H9 (cell line): Measurements from ENCODE around the gene ANKK1. TPM values are rescaled to one million over a fixed set of nuclear protein-coding genes. Genes with fewer than 3 reads are reported as not detected.

Experiments
- DNase-seq: peaks from one replicate; pipeline ENCODE4 v3.0.0-alpha.2; 2017
- H2AFZ ChIP-seq: one replicate; pipeline ENCODE4 v1.6.1; 2013; ENCODE audit warnings: mild to moderate bottlenecking, low read length, control low read depth, moderate library complexity
- H2AK5ac ChIP-seq: 2 replicates; pipeline ENCODE4 v1.6.1; 2013; ENCODE audit warnings: low read length, control low read depth, mixed read lengths; ENCODE audit not compliant: insufficient read length
- H2BK120ac ChIP-seq: one replicate; pipeline ENCODE4 v1.6.1; 2013; ENCODE audit warnings: low read depth, mild to moderate bottlenecking, low read length, control low read depth, inconsistent platforms; ENCODE audit not compliant: poor library complexity, severe bottlenecking
- H2BK12ac ChIP-seq: 2 replicates; pipeline ENCODE4 v1.6.1; 2013; ENCODE audit warnings: low read length, control low read depth, mixed read lengths, low read depth; ENCODE audit not compliant: insufficient read length
- H2BK15ac ChIP-seq: 2 replicates; pipeline ENCODE4 v1.6.1; 2013; ENCODE audit warnings: low read depth, low read length, control low read depth
- H2BK20ac ChIP-seq: one replicate; pipeline ENCODE4 v1.6.1; 2013; ENCODE audit warnings: low read depth, mild to moderate bottlenecking, low read length, control low read depth, inconsistent platforms; ENCODE audit not compliant: poor library complexity, severe bottlenecking
- H2BK5ac ChIP-seq: 2 replicates; pipeline ENCODE4 v1.6.1; 2013; ENCODE audit warnings: low read length, control low read depth, mixed read lengths; ENCODE audit not compliant: insufficient read length
- H3K14ac ChIP-seq: 2 replicates; pipeline ENCODE4 v1.6.1; 2013; ENCODE audit warnings: low read length, control low read depth; ENCODE audit not compliant: insufficient read depth
- H3K18ac ChIP-seq: 2 replicates; pipeline ENCODE4 v1.6.1; 2013; ENCODE audit warnings: low read depth, mild to moderate bottlenecking, mixed read lengths, low read length, control low read depth; ENCODE audit not compliant: insufficient read length
- H3K23ac ChIP-seq: 2 replicates; pipeline ENCODE4 v1.6.1; 2013; ENCODE audit warnings: low read length, control low read depth, mixed read lengths, low read depth; ENCODE audit not compliant: insufficient read length
- H3K23me2 ChIP-seq: 2 replicates; pipeline ENCODE4 v1.6.1; 2013; ENCODE audit warnings: low read depth, mild to moderate bottlenecking, mixed read lengths, low read length, control low read depth; ENCODE audit not compliant: insufficient read length, poor library complexity, severe bottlenecking
- H3K27ac ChIP-seq: 2 replicates; pipeline ENCODE4 v1.5.1; 2013; ENCODE audit warnings: low read length, control low read depth, mixed read lengths, low read depth; ENCODE audit not compliant: insufficient read length
- H3K27me3 ChIP-seq: 2 replicates; pipeline ENCODE4 v1.6.1; 2013; ENCODE audit warnings: low read length, control low read depth, inconsistent platforms; ENCODE audit not compliant: insufficient read depth
- H3K4ac ChIP-seq: 2 replicates; pipeline ENCODE4 v1.6.1; 2013; ENCODE audit warnings: low read depth, mild to moderate bottlenecking, control low read depth, inconsistent platforms, low read length, moderate library complexity
- H3K4me1 ChIP-seq: 2 replicates; pipeline ENCODE4 v1.6.1; 2013; ENCODE audit warnings: low read length, control low read depth, inconsistent platforms; ENCODE audit not compliant: insufficient read depth
- H3K4me2 ChIP-seq: 2 replicates; pipeline ENCODE4 v1.6.1; 2013; ENCODE audit warnings: low read length, control low read depth, mixed read lengths; ENCODE audit not compliant: insufficient read length, insufficient read depth
- H3K56ac ChIP-seq: 2 replicates; pipeline ENCODE4 v1.6.1; 2013; ENCODE audit warnings: low read depth, mild to moderate bottlenecking, mixed read lengths, low read length, control low read depth; ENCODE audit not compliant: insufficient read length
- H3K79me1 ChIP-seq: 2 replicates; pipeline ENCODE4 v1.6.1; 2013; ENCODE audit warnings: low read depth, mild to moderate bottlenecking, moderate library complexity, low read length, control low read depth, inconsistent platforms; ENCODE audit not compliant: insufficient read depth, poor library complexity, severe bottlenecking
- H3K79me2 ChIP-seq: 2 replicates; pipeline ENCODE4 v1.6.1; 2013; ENCODE audit warnings: low read length, control low read depth, inconsistent platforms; ENCODE audit not compliant: insufficient read depth
- H3K9ac ChIP-seq: 2 replicates; pipeline ENCODE4 v1.6.1; 2013; ENCODE audit warnings: low read length, control low read depth, mixed read lengths; ENCODE audit not compliant: insufficient read length; ENCODE audit errors: extremely low read depth
- H3K9me3 ChIP-seq: one replicate; pipeline ENCODE4 v1.6.1; 2013; ENCODE audit warnings: low read depth, low read length, inconsistent platforms; ENCODE audit not compliant: control insufficient read depth
- H3T11ph ChIP-seq: one replicate; pipeline ENCODE4 v1.6.1; 2013; ENCODE audit warnings: mild to moderate bottlenecking, low read length, control low read depth, inconsistent platforms
- H4K20me1 ChIP-seq: one replicate; pipeline ENCODE4 v1.6.1; 2013; ENCODE audit not compliant: control insufficient read depth, insufficient read length, insufficient read depth
- H4K5ac ChIP-seq: 2 replicates; pipeline ENCODE4 v1.6.1; 2013; ENCODE audit warnings: low read depth, mild to moderate bottlenecking, mixed read lengths, low read length, control low read depth; ENCODE audit not compliant: insufficient read length
- H4K8ac ChIP-seq: replicated peaks from 2 replicates; pipeline ENCODE4 v1.6.1; 2013; ENCODE audit warnings: low read length, control low read depth, mixed read lengths, low read depth; ENCODE audit not compliant: insufficient read length
- H4K91ac ChIP-seq: 2 replicates; pipeline ENCODE4 v1.6.1; 2013; ENCODE audit warnings: low read depth, mild to moderate bottlenecking, moderate library complexity, mixed read lengths, low read length, control low read depth; ENCODE audit not compliant: insufficient read length
- H3K27ac Mint-ChIP-seq, 3 experiments: 2 replicates in 2 of 3; 3 replicates in 1 of 3; pipeline ENCODE4 v1.8.0; 2020 to 2021; ENCODE audit warnings: mixed read lengths in 3 of 3, mild to moderate bottlenecking in 1 of 3, moderate library complexity in 1 of 3
- H3K27me3 Mint-ChIP-seq: 2 replicates; pipeline ENCODE4 v1.8.0; 2021; ENCODE audit warnings: low read depth, mild to moderate bottlenecking, moderate library complexity, mixed read lengths
- H3K36me3 Mint-ChIP-seq, 3 experiments: 2 replicates in 2 of 3; 3 replicates in 1 of 3; pipeline ENCODE4 v1.8.0; 2020 to 2021; ENCODE audit warnings: low read depth in 3 of 3, mixed read lengths in 3 of 3; ENCODE audit not compliant: insufficient read depth in 1 of 3
- H3K4me1 Mint-ChIP-seq, 2 experiments: 2 replicates each; pipeline ENCODE4 v1.8.0; 2020; ENCODE audit warnings: mixed read lengths in 2 of 2
- H3K4me3 Mint-ChIP-seq, 2 experiments: 2 replicates in 1 of 2; 3 replicates in 1 of 2; pipeline ENCODE4 v1.8.0; 2020 to 2021; ENCODE audit warnings: mild to moderate bottlenecking in 2 of 2, mixed read lengths in 2 of 2, moderate library complexity in 1 of 2
- H3K9me3 Mint-ChIP-seq, 2 experiments: 2 replicates in 1 of 2; 3 replicates in 1 of 2; pipeline ENCODE4 v1.8.0; 2020; ENCODE audit warnings: mild to moderate bottlenecking in 2 of 2, mixed read lengths in 2 of 2, moderate library complexity in 1 of 2
- CTCF ChIP-seq: fragments of 200-600 bp; sonication (generic); conservative IDR thresholded peaks from 3 replicates; pipeline ENCODE4 v1.8.0; 2021; ENCODE audit warnings: antibody characterized with exemption, mild to moderate bottlenecking
- WGBS: extraction: QIAGEN DNeasy Blood & Tissue Kit; methylation state at CpG from one replicate; pipeline ENCODE4 v1.1.7; 2013; ENCODE audit warnings: missing lambda C conversion rate, low lambda C conversion rate, mixed read lengths; ENCODE audit not compliant: insufficient read length; ENCODE audit errors: extremely low coverage; 5-methylcytosine and 5-hydroxymethylcytosine counted together
- total RNA-seq: library from RNA; stranded (reverse); gene quantifications from 2 replicates; pipeline ENCODE4 v1.2.1, GENCODE V29; 2021

The ANKK1 gene
- total RNA-seq, 1 experiment from 2014 or later = 0.20 TPM

DNA sequence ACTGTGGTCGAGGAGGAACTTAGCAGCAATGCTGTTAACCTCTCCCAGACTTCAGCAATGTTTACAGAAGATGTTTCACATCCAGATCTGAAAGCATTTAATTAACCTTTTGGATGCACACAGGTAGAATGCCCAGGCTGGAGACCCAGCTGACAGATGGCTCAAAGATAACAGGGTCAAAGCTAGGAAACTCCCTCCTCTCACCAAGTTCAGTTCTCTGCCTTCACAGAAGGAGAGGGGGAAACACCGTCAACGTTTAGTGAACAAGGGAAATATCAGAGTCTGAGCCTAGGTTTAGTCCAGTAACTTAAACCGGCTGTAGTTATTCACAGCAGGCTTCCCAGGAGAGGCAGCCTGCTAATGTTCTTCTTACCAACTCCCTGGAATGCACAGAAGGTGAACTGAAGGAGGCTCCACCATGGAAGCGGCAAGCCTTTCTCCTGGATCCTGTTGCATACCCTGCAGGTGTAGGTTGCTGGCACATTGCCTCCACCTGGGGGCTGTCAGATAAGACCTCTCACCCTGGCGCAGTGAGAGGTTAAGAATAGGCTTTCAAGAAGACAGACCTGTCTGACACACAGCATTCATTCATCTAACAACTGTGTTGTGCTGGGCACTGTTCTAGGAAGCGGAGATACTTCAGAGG, 23.5 kb upstream of the ANKK1 start:
- H3K23ac ChIP-seq = no peak overlapping the region
- no peak overlapping the region for H3K14ac ChIP-seq
- H3K27ac Mint-ChIP-seq = no peak overlapping the region
- no peak overlapping the region for H4K8ac ChIP-seq
- H2BK12ac ChIP-seq = no peak overlapping the region
- H3K27me3 Mint-ChIP-seq = no peaks in the 10 kb centered on the region
- no peak overlapping the region for H2AFZ ChIP-seq
- H3K9ac ChIP-seq = no peak overlapping the region
- H3K79me1 ChIP-seq = no peaks in the 10 kb centered on the region
- TF ChIP-seq CTCF = no peak
- H3K27me3 ChIP-seq = no peaks in the 10 kb centered on the region
- H2BK120ac ChIP-seq = no peak overlapping the region
- H3K79me2 ChIP-seq = no peaks in the 10 kb centered on the region
- H3K27ac ChIP-seq = no peak overlapping the region
- H3K4me3 Mint-ChIP-seq = no peak overlapping the region
- H3K4me2 ChIP-seq = no peak overlapping the region
- H3K4me1 ChIP-seq = no peaks in the 10 kb centered on the region
- no peak overlapping the region for H4K91ac ChIP-seq
- WGBS = no CpG with 5 or more reads among the region's 7 CpGs
- no peak overlapping the region for H2AK5ac ChIP-seq
- no peaks in the 10 kb centered on the region for H3K36me3 Mint-ChIP-seq
- no peak overlapping the region for H3K56ac ChIP-seq
- H4K20me1 ChIP-seq = no peaks in the 10 kb centered on the region
- H2BK5ac ChIP-seq = no peak overlapping the region
- H3K4ac ChIP-seq = no peak overlapping the region
- no peaks in the 10 kb centered on the region for H3K9me3 ChIP-seq
- no peak overlapping the region for H3K18ac ChIP-seq
- peaks cover 12 to 14% of the 10 kb centered on the region in 2 experiments for H3K4me1 Mint-ChIP-seq
- no peaks in the 10 kb centered on the region for H3K9me3 Mint-ChIP-seq
- no peak for DNase-seq
- H3K23me2 ChIP-seq = no peaks in the 10 kb centered on the region
- no peak overlapping the region for H2BK15ac ChIP-seq
- H3T11ph ChIP-seq = no peak overlapping the region
- H2BK20ac ChIP-seq = no peak overlapping the region
- H4K5ac ChIP-seq = no peak overlapping the region
